ENCODE results near the gene TBL1XR1. TPM values are rescaled to one million over a fixed set of nuclear protein-coding genes. Genes with fewer than 3 reads are reported as not detected.

Gene TBL1XR1
- total RNA-seq, 1 experiment from 2014 or later: 175 TPM

- no peaks in the 10 kb centered on the region for H4K20me1 ChIP-seq (ENCODE audit: control insufficient read depth, insufficient read depth, insufficient read length)
- H3K9me3 ChIP-seq (ENCODE audit: control insufficient read depth, low read depth, low read length): no peaks in the 10 kb centered on the region
- H2BK15ac ChIP-seq (ENCODE audit: low read depth, low read length): no peak overlapping the region
- no peaks in the 10 kb centered on the region for H3K23me2 ChIP-seq (ENCODE audit: insufficient read length, low read depth, low read length, poor library complexity, severe bottlenecking)
- H2AK5ac ChIP-seq (ENCODE audit: insufficient read length, low read length): no peak overlapping the region
- H3T11ph ChIP-seq (ENCODE audit: low read length): no peak overlapping the region
- no peak overlapping the region for H2BK5ac ChIP-seq (ENCODE audit: insufficient read length, low read length)
- no peak overlapping the region for H3K14ac ChIP-seq (ENCODE audit: insufficient read depth, low read length)
- H2BK120ac ChIP-seq (ENCODE audit: low read depth, low read length, poor library complexity, severe bottlenecking): no peak overlapping the region
- Mint-ChIP-seq H3K4me1 (no peaks in the 10 kb centered on the region; a peak in 1 of 4 replicates), H3K4me3 (no peak overlapping the region), H3K36me3 (ENCODE audit: insufficient read depth in 1 of 3, low read depth in 3 of 3) (peaks cover 0 to 6% (median 2%) of the 10 kb centered on the region in 3 experiments; a peak in 2 of 7 replicates), H3K27me3 (ENCODE audit: low read depth) (no peaks in the 10 kb centered on the region), H3K9me3 (peaks cover 6% of the 10 kb centered on the region in 2 experiments; a peak in 4 of 5 replicates), H3K27ac (no peak overlapping the region)
- H2BK12ac ChIP-seq (ENCODE audit: insufficient read length, low read depth, low read length): no peak overlapping the region
- no peak overlapping the region for H2BK20ac ChIP-seq (ENCODE audit: low read depth, low read length, poor library complexity, severe bottlenecking)
- H3K79me2 ChIP-seq (ENCODE audit: insufficient read depth, low read length): no peaks in the 10 kb centered on the region
- no peak overlapping the region for H3K4ac ChIP-seq (ENCODE audit: low read depth, low read length)
- DNase-seq: no peak
- no peak overlapping the region for H3K18ac ChIP-seq (ENCODE audit: insufficient read length, low read depth, low read length)
- H3K56ac ChIP-seq (ENCODE audit: insufficient read length, low read depth, low read length): no peak overlapping the region
- H2AFZ ChIP-seq (ENCODE audit: low read length): no peak overlapping the region
- H3K4me2 ChIP-seq (ENCODE audit: insufficient read depth, insufficient read length, low read length): no peak overlapping the region
- no peaks in the 10 kb centered on the region for H3K4me1 ChIP-seq (ENCODE audit: insufficient read depth, low read length)
- no peak overlapping the region for H3K23ac ChIP-seq (ENCODE audit: insufficient read length, low read depth, low read length)
- no peak overlapping the region for H4K8ac ChIP-seq (replicated peaks; ENCODE audit: insufficient read length, low read depth, low read length)
- no peak overlapping the region for H4K5ac ChIP-seq (ENCODE audit: insufficient read length, low read depth, low read length)
- no peak for TF ChIP-seq CTCF (conservative IDR thresholded peaks at IDR 0.05)
- no peak overlapping the region for H3K9ac ChIP-seq (ENCODE audit: extremely low read depth, insufficient read length, low read length)
- H3K27me3 ChIP-seq (ENCODE audit: insufficient read depth, low read length): no peaks in the 10 kb centered on the region
- H3K27ac ChIP-seq (ENCODE audit: insufficient read length, low read depth, low read length): no peak overlapping the region
- no peak overlapping the region for H4K91ac ChIP-seq (ENCODE audit: insufficient read length, low read depth, low read length)
- WGBS (ENCODE audit: extremely low coverage, insufficient read length, low lambda C conversion rate): no CpG with 5 or more reads among the region's 2 CpGs
- no peaks in the 10 kb centered on the region for H3K79me1 ChIP-seq (ENCODE audit: insufficient read depth, low read depth, low read length, poor library complexity, severe bottlenecking)
Observed at GRCh38 chr3:176977331-176977730, 220.0 kb downstream of the TBL1XR1 start.

Measured in H9 (cell line).